ENCODE results near the gene ONECUT1. TPM values are rescaled to one million over a fixed set of nuclear protein-coding genes. Genes with fewer than 3 reads are reported as not detected.

The ONECUT1 gene
- total RNA-seq, 1 donor from 2014 or later: not detected

DNA sequence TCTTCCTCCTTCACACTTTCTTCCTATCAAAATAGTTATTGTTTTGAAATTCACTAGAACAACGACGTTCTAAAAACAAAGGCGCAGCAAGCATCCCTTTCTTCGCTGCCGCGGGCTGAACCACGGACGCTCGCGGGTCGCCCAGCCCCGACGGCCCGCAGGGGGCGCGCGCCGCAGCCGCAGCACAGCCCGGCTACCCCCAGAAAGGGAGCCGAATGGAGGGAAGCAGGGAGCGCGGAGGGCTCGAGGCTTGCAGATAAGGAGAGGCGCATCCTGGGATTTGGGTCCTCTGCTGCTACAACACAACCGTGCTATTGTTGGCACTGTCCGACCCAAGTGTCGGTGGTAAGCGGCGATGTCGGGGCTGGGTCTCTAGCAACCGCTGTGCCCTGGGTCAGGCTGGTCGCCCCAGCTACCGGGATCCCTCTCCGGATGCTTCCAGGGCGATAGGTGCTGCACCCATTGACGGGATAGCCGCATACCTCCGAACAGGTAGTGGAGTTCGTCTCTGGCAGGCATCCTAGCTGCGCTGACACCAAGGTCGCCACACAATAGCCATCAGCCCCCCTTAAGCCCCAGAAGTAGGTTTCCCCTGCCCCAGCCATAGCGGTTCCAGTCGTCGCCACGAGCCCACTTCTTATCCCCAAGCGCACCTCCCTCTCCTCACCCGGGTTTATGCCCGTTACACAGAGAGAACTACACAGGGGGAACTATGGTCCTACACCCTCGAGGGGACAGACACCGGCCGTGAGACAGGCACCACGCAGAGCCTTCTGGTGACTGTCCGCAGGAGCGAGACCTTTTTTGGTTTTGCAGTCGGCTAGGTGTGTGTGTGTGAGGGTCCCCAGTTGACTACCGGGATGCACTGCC is 6.0 kb downstream of the ONECUT1 start:
- intact Hi-C loops (cut with micrococcal nuclease): loop anchor here (2.0 to 5.0 kb wide), 2 partner anchors 17 to 413 kb away; no protein-coding TSS in a partner anchor
- no peak overlapping the region for H3K4me3 Mint-ChIP-seq (ENCODE audit: low read depth)
- peaks cover 6% of the 10 kb centered on the region for H3K4me1 Mint-ChIP-seq (ENCODE audit: low read depth)
- peaks cover 87% of the 10 kb centered on the region for H3K27me3 Mint-ChIP-seq (ENCODE audit: low read depth)
- no peak overlapping the region for H3K27ac Mint-ChIP-seq
- no peaks in the 10 kb centered on the region for H3K36me3 Mint-ChIP-seq (ENCODE audit: low read depth)
- H3K9me3 Mint-ChIP-seq: no peaks in the 10 kb centered on the region
- no peak for DNase-seq (ENCODE audit: low spot score)

DNA sequence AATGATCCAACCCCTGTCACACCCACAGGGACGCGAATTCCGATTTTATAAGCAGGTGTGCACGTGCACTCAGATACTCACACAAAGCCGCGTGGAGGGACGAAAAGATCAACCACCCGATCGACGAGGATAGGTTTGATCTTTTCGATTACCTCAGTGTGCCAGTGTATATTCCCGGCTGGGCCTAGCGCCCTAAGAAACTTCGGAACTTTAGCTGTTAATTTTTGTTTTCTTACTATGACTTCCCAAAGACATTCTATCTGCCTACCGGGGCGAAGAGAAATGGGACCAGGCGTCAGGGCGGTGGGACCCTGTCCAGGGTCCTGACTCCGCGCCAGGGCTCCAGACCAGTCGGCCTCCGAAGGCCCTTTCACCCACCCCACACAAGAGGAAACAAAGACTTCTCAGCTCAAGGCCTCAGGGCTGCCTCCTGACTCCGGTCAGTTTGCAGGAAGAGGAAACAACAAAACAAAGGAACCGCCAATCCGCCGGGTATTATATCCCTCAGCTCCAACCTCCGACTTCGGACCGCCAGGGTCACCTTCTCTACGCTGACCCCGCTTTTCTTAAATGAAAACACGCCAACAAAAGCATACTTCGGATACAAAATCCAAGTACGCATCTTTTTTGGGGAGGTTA is 6.8 kb downstream of the ONECUT1 start:
- Mint-ChIP-seq H3K4me3 (ENCODE audit: low read depth) (no peak overlapping the region), H3K4me1 (ENCODE audit: low read depth) (peaks cover 6% of the 10 kb centered on the region), H3K9me3 (no peaks in the 10 kb centered on the region), H3K27ac (no peak overlapping the region), H3K27me3 (ENCODE audit: low read depth) (peaks cover 82% of the 10 kb centered on the region), H3K36me3 (ENCODE audit: low read depth) (no peaks in the 10 kb centered on the region)
- intact Hi-C loops (cut with micrococcal nuclease): loop anchor here (5.0 kb wide), 1 partner anchor 414 kb away; no protein-coding TSS in a partner anchor
- no peak for DNase-seq (ENCODE audit: low spot score)

DNA sequence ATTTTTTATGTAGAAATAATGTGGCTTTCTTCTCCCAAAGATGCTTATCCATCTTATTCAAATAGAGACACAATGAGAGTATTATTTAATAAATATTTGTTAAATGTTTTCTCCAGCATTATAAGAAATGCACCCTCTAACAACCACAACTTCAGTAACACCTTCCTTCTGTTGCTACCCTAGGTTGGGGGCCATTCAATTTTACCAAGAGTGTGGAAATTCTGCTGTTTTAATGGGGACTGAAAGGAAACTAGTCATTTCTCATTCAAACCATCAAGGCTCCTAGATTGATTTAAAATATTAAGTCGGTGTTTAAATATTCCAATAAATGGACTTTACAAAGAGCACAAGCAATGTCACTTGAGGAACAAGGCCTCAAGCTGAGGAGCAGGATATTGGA is 7.6 kb downstream of the ONECUT1 start:
- H3K36me3 Mint-ChIP-seq (ENCODE audit: low read depth): no peaks in the 10 kb centered on the region
- H3K4me1 Mint-ChIP-seq (ENCODE audit: low read depth): peaks cover 6% of the 10 kb centered on the region
- no peaks in the 10 kb centered on the region for H3K9me3 Mint-ChIP-seq
- intact Hi-C loops (cut with micrococcal nuclease): loop anchor here (5.0 kb wide), 1 partner anchor 415 kb away; no protein-coding TSS in a partner anchor
- peaks cover 79% of the 10 kb centered on the region for H3K27me3 Mint-ChIP-seq (ENCODE audit: low read depth)
- no peak overlapping the region for H3K27ac Mint-ChIP-seq
- no peak for DNase-seq (ENCODE audit: low spot score)
- no peak overlapping the region for H3K4me3 Mint-ChIP-seq (ENCODE audit: low read depth)

DNA sequence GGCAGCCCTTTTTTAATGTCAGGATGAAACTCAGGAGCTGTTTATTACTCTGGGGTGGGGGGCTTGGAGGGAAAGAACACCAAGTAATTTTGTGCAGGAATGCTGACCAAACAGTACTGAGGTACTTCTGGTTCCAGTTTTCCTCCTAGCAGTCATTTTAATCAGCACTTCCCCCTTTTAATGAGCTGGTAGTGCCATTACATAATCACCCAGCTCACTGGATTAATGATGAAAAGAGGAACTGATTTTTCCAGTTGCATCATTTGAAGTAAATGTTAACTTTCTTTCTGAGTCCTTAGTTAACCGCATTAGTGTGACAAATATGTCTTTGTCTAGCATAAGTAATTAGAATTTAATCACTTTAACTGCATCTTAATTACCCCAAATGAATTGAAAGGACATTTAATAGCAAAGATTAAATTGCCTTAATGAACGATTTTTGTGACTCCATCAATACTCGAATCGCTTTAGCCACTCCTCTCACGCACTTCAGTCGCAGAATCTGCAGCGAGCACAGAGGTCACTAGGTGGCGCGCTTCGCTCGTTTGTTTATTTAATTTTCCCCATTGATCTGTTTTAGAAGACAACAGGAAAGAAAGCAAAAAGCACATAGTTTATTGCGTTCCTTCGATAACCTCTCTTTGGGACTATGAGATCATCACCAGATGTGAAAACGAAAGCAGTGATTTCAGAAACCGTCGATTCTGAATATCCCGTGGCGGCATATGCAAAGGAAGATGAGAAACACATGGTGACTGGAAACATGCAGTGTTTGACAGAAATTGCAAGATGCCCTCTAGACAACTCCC is 9.8 kb downstream of the ONECUT1 start:
- H3K27me3 Mint-ChIP-seq (ENCODE audit: low read depth): peaks cover 77% of the 10 kb centered on the region
- no peak overlapping the region for H3K4me3 Mint-ChIP-seq (ENCODE audit: low read depth)
- H3K9me3 Mint-ChIP-seq: no peaks in the 10 kb centered on the region
- intact Hi-C loops (cut with micrococcal nuclease): loop anchor here (5.0 kb wide), 1 partner anchor 417 kb away; no protein-coding TSS in a partner anchor
- H3K27ac Mint-ChIP-seq: no peak overlapping the region
- H3K4me1 Mint-ChIP-seq (ENCODE audit: low read depth): peaks cover 6% of the 10 kb centered on the region
- no peaks in the 10 kb centered on the region for H3K36me3 Mint-ChIP-seq (ENCODE audit: low read depth)
- DNase-seq (ENCODE audit: low spot score): peak; percentile 60

DNA sequence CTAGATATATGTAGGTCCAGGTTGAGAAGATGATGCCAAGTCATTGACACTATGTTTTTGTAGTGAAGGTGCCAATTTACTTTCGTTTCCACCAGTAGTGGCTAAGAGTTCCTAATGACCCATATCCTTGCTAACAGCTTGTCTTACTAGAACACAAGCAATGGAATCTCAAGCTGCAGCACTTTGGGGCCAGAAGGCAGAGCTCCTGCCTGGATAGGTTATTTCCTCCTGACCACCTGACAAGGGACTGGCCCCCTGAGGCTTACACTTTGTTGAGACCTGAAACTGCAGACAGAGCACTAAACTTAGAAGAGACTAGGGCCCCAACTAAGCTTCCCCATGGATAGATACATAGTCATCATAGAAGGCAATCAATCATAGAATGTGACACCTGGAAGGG is 11.7 kb downstream of the ONECUT1 start:
- Mint-ChIP-seq H3K36me3 (ENCODE audit: low read depth) (no peaks in the 10 kb centered on the region), H3K27me3 (ENCODE audit: low read depth) (peaks cover 72% of the 10 kb centered on the region), H3K27ac (no peak overlapping the region), H3K4me3 (ENCODE audit: low read depth) (no peak overlapping the region), H3K4me1 (ENCODE audit: low read depth) (peaks cover 6% of the 10 kb centered on the region), H3K9me3 (no peaks in the 10 kb centered on the region)
- intact Hi-C loops (cut with micrococcal nuclease): no loop called here
- DNase-seq (ENCODE audit: low spot score): no peak

DNA sequence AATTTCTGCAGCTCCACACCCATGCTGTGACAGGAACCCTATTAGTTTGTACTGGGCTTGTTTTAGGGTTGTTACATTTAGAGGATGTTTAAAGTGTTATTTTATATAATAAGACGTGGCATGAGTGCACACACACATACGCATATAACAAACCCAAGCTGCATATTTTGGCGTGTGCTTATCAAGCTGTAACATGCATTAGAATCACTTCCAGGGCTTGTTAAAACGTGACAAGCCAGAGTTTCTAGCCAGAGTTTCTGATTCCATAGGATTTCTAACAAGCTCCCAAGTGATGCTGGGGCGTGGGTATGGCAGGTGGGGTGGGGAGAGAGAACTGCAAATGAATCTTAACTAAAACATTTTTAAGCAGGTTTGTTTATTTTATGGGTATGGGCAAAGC is 17.4 kb downstream of the ONECUT1 start:
- no peak for DNase-seq (ENCODE audit: low spot score)
- Mint-ChIP-seq H3K36me3 (ENCODE audit: low read depth) (no peaks in the 10 kb centered on the region), H3K27me3 (ENCODE audit: low read depth) (peaks cover 53% of the 10 kb centered on the region), H3K27ac (no peak overlapping the region), H3K9me3 (no peaks in the 10 kb centered on the region), H3K4me3 (ENCODE audit: low read depth) (no peak overlapping the region), H3K4me1 (ENCODE audit: low read depth) (no peaks in the 10 kb centered on the region)
- intact Hi-C loops (cut with micrococcal nuclease): no loop called here

DNA sequence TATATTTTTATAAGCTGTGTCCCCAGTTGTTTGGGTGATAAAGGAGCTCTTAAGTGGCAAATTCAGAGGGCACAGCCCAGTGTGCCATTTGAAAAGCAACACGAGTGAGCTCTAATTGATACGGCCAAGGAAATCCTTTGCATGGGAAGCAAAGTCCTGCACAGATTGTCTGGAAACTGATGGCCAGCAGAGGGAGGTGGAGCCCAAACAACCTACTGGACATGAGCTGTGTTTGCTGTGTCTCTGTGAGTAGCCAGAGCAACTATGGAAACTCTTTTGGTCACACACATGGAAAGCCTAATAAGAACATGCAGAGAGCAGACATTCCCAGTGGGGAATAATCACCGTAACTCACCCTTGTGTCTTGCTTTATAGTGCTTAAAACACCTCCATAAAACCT is 24.4 kb downstream of the ONECUT1 start:
- intact Hi-C loops (cut with micrococcal nuclease): no loop called here
- no peak for DNase-seq (ENCODE audit: low spot score)
- H3K36me3 Mint-ChIP-seq (ENCODE audit: low read depth): no peaks in the 10 kb centered on the region
- H3K4me1 Mint-ChIP-seq (ENCODE audit: low read depth): no peaks in the 10 kb centered on the region
- no peaks in the 10 kb centered on the region for H3K9me3 Mint-ChIP-seq
- H3K27ac Mint-ChIP-seq: no peak overlapping the region
- no peak overlapping the region for H3K4me3 Mint-ChIP-seq (ENCODE audit: low read depth)
- H3K27me3 Mint-ChIP-seq (ENCODE audit: low read depth): peaks cover 28% of the 10 kb centered on the region

DNA sequence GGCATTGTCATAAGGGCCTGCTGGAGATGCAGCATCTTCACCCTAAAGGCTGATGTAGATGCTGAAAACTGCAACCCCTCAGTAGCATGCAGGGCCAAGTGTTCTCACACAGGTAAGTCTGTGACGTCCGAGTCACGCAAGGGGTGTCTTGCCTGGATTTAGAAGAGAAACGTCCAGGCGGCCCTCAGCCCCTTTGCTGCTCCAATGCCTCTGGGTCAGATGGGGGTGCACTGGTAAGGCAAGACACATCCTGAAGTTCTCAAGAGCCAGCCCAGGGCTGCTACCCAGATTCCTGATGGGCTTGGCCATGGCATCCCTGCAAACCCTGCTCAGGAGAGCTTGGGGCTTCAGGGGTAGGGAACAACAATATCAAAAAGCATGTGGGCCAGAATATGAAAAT is 25.4 kb downstream of the ONECUT1 start:
- Mint-ChIP-seq H3K9me3 (no peaks in the 10 kb centered on the region), H3K4me3 (ENCODE audit: low read depth) (no peak overlapping the region), H3K36me3 (ENCODE audit: low read depth) (no peaks in the 10 kb centered on the region), H3K27ac (no peak overlapping the region), H3K4me1 (ENCODE audit: low read depth) (peaks cover 5% of the 10 kb centered on the region), H3K27me3 (ENCODE audit: low read depth) (peaks cover 31% of the 10 kb centered on the region)
- no peak for DNase-seq (ENCODE audit: low spot score)
- intact Hi-C loops (cut with micrococcal nuclease): no loop called here

DNA sequence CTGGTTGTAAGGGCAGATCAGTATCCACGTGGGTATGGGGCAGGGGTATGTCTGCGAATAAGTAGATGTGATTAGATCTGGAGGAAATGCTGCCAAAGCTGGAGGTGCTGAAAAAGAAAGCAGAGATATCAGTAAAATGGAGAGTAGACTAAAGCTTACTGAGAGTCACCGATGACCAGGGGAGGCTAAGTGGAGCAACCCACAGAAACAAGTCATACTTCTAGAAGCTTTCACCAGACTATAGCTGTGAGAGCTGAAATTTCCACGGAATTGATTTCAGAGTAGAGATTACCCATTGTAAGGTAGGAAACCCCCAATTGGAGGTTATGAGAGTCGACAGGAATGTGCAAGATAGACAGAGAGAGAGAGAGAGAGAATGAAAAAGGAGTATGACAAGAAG is 27.5 kb downstream of the ONECUT1 start:
- Mint-ChIP-seq H3K27me3 (ENCODE audit: low read depth) (peaks cover 25% of the 10 kb centered on the region), H3K9me3 (no peaks in the 10 kb centered on the region), H3K4me3 (ENCODE audit: low read depth) (no peak overlapping the region), H3K36me3 (ENCODE audit: low read depth) (no peaks in the 10 kb centered on the region), H3K4me1 (ENCODE audit: low read depth) (peaks cover 5% of the 10 kb centered on the region), H3K27ac (no peak overlapping the region)
- intact Hi-C loops (cut with micrococcal nuclease): no loop called here
- no peak for DNase-seq (ENCODE audit: low spot score)

DNA sequence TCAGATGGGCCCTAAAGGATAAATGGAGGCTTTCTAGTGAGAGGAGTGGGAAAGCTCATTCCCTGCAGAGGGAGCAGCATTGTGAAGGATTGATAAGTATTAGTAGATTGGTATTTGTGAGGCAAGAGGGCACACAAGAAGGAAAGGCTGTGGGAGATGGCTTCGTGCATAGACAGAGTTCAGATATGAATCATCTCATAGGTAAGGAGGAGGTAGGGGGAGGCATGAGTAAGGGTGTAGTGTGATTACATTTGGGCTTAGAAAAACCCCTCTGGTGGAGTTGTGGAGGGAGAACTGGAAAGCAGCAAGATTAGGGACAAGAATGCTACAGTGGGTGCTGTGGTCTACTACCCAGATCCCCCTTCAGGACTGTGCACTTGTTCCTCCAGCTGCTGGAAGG is 29.6 kb downstream of the ONECUT1 start:
- DNase-seq (ENCODE audit: low spot score): no peak
- intact Hi-C loops (cut with micrococcal nuclease): no loop called here
- no peak overlapping the region for H3K4me3 Mint-ChIP-seq (ENCODE audit: low read depth)
- H3K27ac Mint-ChIP-seq: no peak overlapping the region
- H3K9me3 Mint-ChIP-seq: no peaks in the 10 kb centered on the region
- H3K27me3 Mint-ChIP-seq (ENCODE audit: low read depth): peaks cover 29% of the 10 kb centered on the region
- peaks cover 5% of the 10 kb centered on the region for H3K4me1 Mint-ChIP-seq (ENCODE audit: low read depth)
- no peaks in the 10 kb centered on the region for H3K36me3 Mint-ChIP-seq (ENCODE audit: low read depth)

DNA sequence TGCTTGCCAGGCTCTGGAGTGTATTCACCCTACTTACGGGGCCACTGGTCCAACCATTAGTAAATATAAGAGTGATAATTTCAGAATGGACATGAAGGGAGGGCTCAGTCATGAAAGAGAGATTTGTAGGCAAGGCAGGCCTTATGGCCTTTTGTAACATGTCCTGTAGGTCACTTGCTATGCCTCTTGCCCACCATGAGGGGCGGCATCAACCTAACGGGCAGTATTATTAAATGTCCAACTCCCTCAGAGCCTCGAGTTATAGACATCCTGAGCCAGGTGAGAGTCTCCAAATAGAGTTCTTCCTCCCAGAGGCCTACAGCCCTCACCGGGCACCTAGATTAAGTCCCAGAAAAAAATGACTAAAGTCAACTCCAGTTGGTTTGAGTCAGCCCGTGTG is 30.2 kb downstream of the ONECUT1 start:
- Mint-ChIP-seq H3K9me3 (no peaks in the 10 kb centered on the region), H3K4me3 (ENCODE audit: low read depth) (no peak overlapping the region), H3K36me3 (ENCODE audit: low read depth) (no peaks in the 10 kb centered on the region), H3K27me3 (ENCODE audit: low read depth) (peaks cover 31% of the 10 kb centered on the region), H3K27ac (no peak overlapping the region), H3K4me1 (ENCODE audit: low read depth) (peaks cover 5% of the 10 kb centered on the region)
- no peak for DNase-seq (ENCODE audit: low spot score)
- intact Hi-C loops (cut with micrococcal nuclease): no loop called here

DNA sequence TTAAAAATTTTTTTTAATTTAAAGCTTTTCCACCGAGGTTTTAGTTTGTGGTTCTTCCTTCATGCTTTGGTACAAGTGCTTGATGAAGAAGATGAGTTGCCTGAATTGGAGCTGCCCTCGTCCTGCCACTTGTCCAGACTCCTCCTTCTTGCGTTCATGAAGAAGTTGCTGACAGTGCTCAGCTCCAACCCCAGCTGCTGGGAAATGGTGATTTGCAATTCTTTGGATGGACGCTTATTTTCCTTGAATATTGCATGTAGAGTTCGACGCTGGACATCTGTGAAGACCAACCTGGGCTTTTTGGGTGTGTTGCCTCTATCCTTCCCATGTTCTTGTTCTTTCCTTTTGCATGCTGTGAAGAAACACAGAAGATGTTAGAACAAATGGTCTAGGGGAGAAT is 32.6 kb downstream of the ONECUT1 start:
- H3K4me3 Mint-ChIP-seq (ENCODE audit: low read depth): no peak overlapping the region
- H3K27me3 Mint-ChIP-seq (ENCODE audit: low read depth): peaks cover 36% of the 10 kb centered on the region
- intact Hi-C loops (cut with micrococcal nuclease): no loop called here
- no peak overlapping the region for H3K27ac Mint-ChIP-seq
- H3K4me1 Mint-ChIP-seq (ENCODE audit: low read depth): peaks cover 5% of the 10 kb centered on the region
- no peak for DNase-seq (ENCODE audit: low spot score)
- H3K9me3 Mint-ChIP-seq: no peaks in the 10 kb centered on the region
- no peaks in the 10 kb centered on the region for H3K36me3 Mint-ChIP-seq (ENCODE audit: low read depth)
